Right ventricle myocardium inferior (tissue), 1 donor: Measurements from ENCODE around the gene RER1. TPM values are rescaled to one million over a fixed set of nuclear protein-coding genes. Genes with fewer than 3 reads are reported as not detected.
"Not testable (repeated sequence)": the region's sequence is repeated elsewhere in the genome, so short reads cannot be mapped to it uniquely, and the experiment has no call there.

Experiments
- ATAC-seq: fragments of 200-7000 bp; cut with Tn5 transposase; one replicate; pipeline ENCODE4 v1.9.1; 2020; ENCODE audit warnings: mild to moderate bottlenecking, moderate library complexity
- DNase-seq: peaks from one replicate; pipeline ENCODE4 v3.0.0; 2021; ENCODE audit errors: missing footprints
- intact Hi-C: fragments of 100-400 bp; cut with DNase I; formaldehyde crosslinking; loops from one replicate; pipeline ENCODE4 v1.11.0; 2022
- total RNA-seq: library from RNA; stranded (reverse); fragmentation: NEBNext Ultra II Directional; extraction: Animal tissue kit (Norgen Biotek cat#: 25700); gene quantifications from one replicate; pipeline ENCODE4 v1.2.1, GENCODE V29; 2021
- donor health status: DM: no; HTN: yes; CAD: no; lungs with severe emphysema.

RER1 gene
- total RNA-seq, 1 donor from 2014 or later = 85.8 TPM

GRCh38 chr1:2431518-2431917 is 39.9 kb downstream of the RER1 start:
- intact Hi-C loops = no loop called here
- no peak for ATAC-seq
- no peak for DNase-seq

GRCh38 chr1:2432441-2432844 is 40.8 kb downstream of the RER1 start:
- ATAC-seq = no peak
- intact Hi-C loops = no loop called here
- no peak for DNase-seq

- no peak for ATAC-seq
- intact Hi-C loops = no loop called here
- no peak for DNase-seq
These were observed 41.6 kb downstream of the RER1 start for GRCh38 chr1:2433196-2433595.

- no peak for ATAC-seq
- intact Hi-C loops = no loop called here
- no peak for DNase-seq
These were observed 42.5 kb downstream of the RER1 start for GRCh38 chr1:2433936-2434655.

- intact Hi-C loops = no loop called here
- DNase-seq = no peak
- ATAC-seq = no peak
These were observed 43.5 kb downstream of the RER1 start for GRCh38 chr1:2435091-2435490.

GRCh38 chr1:2435746-2436355 is 44.2 kb downstream of the RER1 start:
- intact Hi-C loops = no loop called here
- no peak for DNase-seq
- ATAC-seq = no peak

- intact Hi-C loops = no loop called here
- ATAC-seq = no peak
- DNase-seq = no peak
These were observed 45.2 kb downstream of the RER1 start for GRCh38 chr1:2436876-2437275.

GRCh38 chr1:2437617-2438016 is 46.0 kb downstream of the RER1 start:
- no peak for DNase-seq
- no peak for ATAC-seq

GRCh38 chr1:2438038-2438437 is 46.4 kb downstream of the RER1 start:
- ATAC-seq (no peak), DNase-seq (no peak)
- intact Hi-C loops = no loop called here

More at GRCh38 chr1:2437617-2438016, 46.0 kb downstream of the RER1 start:
- intact Hi-C loops = no loop called here

GRCh38 chr1:2438641-2439040 is 47.0 kb downstream of the RER1 start:
- no peak for ATAC-seq
- no peak for DNase-seq

GRCh38 chr1:2439369-2439768 is 47.7 kb downstream of the RER1 start:
- DNase-seq (no peak), ATAC-seq (no peak)
- intact Hi-C loops = no loop called here

More at GRCh38 chr1:2438641-2439040, 47.0 kb downstream of the RER1 start:
- intact Hi-C loops = no loop called here

GRCh38 chr1:2440346-2440745 is 48.7 kb downstream of the RER1 start:
- ATAC-seq, intact Hi-C loops, DNase-seq: not testable (repeated sequence)

- DNase-seq = no peak
- intact Hi-C loops = no loop called here
- no peak for ATAC-seq
These were observed 50.1 kb downstream of the RER1 start for GRCh38 chr1:2441746-2442145.

- no peak for ATAC-seq
- intact Hi-C loops = no loop called here
These were observed 51.0 kb downstream of the RER1 start for GRCh38 chr1:2442661-2443060.

GRCh38 chr1:2443277-2444137 is 51.9 kb downstream of the RER1 start:
- intact Hi-C loops = no loop called here
- DNase-seq (no peak), ATAC-seq (no peak)

More at GRCh38 chr1:2442661-2443060, 51.0 kb downstream of the RER1 start:
- DNase-seq = no peak

- ATAC-seq = no peak
- no peak for DNase-seq
- intact Hi-C loops = no loop called here
These were observed 52.5 kb downstream of the RER1 start for GRCh38 chr1:2444138-2444591.

GRCh38 chr1:2445162-2445822 is 53.7 kb downstream of the RER1 start:
- intact Hi-C loops = no loop called here
- ATAC-seq (no peak), DNase-seq (no peak)

- intact Hi-C loops = no loop called here
- ATAC-seq (no peak), DNase-seq (no peak)
These were observed 54.2 kb downstream of the RER1 start for GRCh38 chr1:2445823-2446215.

- ATAC-seq (no peak), DNase-seq (no peak)
- intact Hi-C loops = no loop called here
These were observed 54.8 kb downstream of the RER1 start for GRCh38 chr1:2446394-2446793.
